HL-60/S4 (cell line): ENCODE data around the gene CLSTN1.

Source experiments
- in situ Hi-C: fragments of 300-500 bp; cut with MboI; formaldehyde crosslinking; loops from 2 replicates; pipeline ENCODE4 v1.14.3; 2022; ENCODE audit warnings: low sequenced_read_pairs

The CLSTN1 gene

GRCh38 chr1:9735800-9736199 is 88.0 kb downstream of the CLSTN1 start:
- in situ Hi-C loops: no loop called here

- in situ Hi-C loops: no loop called here
Observed at GRCh38 chr1:9733160-9733789, 90.5 kb downstream of the CLSTN1 start.

DNA sequence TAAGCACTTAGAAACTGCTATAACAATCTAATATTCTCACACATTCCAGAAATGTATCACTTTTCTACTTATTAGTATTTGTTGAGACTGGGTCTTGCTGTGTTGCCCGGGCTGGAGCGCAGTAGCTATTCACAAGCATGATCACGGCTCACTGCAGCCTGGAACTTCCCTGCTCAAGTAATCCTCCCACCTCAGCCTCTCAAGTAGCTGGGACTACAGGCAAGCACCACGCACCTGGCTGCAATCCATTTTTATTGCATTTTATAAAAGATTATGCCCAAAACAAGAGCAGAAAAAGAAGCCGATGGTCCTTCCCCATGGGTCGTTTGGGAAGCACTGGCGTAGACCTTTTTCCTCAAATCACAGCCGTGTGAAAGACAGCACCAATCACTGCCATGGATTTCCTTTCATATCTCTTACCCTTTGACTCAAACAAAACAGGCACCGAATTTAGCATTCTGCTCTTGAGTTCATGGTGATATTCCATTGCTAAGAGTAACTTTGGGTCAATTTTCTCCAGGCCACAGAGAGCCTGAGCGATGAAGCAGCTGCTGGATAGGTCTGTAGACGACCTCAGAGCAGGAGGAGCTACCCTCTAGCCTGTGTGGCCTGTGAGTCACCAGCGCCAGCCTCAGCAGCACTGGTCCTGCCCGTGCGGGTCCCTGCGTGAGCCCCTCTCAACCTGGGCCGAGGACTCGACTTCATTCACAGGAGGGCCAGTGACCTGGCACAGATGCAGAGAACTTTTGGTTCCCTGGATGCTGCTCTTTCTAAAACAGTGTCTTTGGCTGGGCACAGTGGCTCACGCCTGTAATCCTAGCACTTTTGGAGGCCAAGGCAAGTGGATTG is 91.4 kb downstream of the CLSTN1 start:
- in situ Hi-C loops: no loop called here

GRCh38 chr1:9731561-9731960 is 92.2 kb downstream of the CLSTN1 start:
- in situ Hi-C loops: no loop called here

GRCh38 chr1:9731051-9731537 is 92.7 kb downstream of the CLSTN1 start:
- in situ Hi-C loops: no loop called here

GRCh38 chr1:9730096-9730901 is 93.5 kb downstream of the CLSTN1 start:
- in situ Hi-C loops: no loop called here

DNA sequence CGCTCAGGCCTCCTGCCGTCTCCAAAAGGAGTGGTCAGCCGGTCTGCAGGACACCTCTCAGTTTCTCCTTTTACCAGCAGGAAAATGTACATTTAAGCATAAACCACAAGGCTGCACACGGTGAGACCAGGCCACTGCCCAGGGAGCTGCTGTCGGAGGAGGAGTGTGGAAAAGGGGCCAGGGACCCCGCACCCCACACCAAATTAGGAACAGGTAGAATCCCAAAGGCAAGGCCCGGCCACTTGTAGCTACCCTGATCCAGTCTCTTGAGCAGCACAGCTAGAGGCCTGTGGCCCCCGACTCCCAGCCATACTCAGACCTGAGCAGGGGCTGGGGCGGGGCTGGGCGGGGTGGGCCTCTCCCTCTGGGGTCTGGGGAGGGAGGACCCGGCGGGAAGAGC is 94.2 kb downstream of the CLSTN1 start:
- in situ Hi-C loops: no loop called here

DNA sequence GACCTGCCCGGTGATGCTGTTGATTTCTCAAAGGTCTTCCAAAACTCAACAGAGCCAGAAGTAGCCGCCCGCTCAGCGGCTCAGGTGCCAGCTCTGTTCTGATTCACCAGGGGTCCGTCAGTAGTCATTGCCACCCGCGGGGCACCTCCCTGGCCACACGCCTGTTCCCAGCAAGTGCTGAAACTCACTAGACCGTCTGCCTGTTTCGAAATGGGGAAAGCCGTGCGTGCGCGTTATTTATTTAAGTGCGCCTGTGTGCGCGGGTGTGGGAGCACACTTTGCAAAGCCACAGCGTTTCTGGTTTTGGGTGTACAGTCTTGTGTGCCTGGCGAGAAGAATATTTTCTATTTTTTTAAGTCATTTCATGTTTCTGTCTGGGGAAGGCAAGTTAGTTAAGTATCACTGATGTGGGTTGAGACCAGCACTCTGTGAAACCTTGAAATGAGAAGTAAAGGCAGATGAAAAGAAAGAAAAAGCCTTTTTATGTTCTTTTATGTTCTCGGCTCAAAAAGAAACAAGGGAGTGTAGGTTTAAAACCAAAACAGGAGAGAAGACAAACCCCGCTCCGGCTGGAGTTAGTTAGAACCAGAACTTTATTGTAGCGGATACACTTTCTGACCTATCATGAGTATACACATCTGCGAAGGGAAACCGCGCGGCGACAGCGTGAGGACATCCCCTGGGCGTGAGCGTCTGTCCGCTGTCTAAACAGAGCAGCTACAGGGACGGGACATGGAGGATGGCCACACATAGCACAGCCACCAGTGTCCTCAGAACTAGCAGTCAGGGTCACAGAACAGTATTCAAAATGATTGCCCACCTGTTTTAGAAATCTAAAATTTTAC is 95.1 kb downstream of the CLSTN1 start:
- in situ Hi-C loops: no loop called here

GRCh38 chr1:9726905-9727595 is 96.7 kb downstream of the CLSTN1 start:
- in situ Hi-C loops: no loop called here

DNA sequence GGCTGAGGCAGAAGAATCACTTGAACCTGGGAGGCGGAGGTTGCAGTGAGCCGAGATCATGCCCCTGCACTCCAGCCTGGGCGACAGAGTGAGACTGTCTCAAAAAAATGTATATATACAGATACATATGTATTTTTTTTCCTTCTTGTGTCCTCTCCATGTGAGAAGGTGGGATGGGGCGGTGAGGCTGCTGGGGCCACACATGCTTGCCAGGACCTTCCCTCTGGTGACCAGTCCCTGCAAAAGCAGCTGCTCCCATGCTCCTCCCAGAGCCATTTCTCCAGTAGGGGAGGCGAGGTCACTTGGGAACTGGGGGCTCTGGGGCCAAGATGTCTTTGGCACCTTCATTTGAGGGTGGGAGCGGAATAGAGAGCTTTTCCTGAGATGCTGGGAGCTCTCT is 97.4 kb downstream of the CLSTN1 start:
- in situ Hi-C loops: no loop called here

- in situ Hi-C loops: no loop called here
Observed at GRCh38 chr1:9724706-9725476, 98.9 kb downstream of the CLSTN1 start.

DNA sequence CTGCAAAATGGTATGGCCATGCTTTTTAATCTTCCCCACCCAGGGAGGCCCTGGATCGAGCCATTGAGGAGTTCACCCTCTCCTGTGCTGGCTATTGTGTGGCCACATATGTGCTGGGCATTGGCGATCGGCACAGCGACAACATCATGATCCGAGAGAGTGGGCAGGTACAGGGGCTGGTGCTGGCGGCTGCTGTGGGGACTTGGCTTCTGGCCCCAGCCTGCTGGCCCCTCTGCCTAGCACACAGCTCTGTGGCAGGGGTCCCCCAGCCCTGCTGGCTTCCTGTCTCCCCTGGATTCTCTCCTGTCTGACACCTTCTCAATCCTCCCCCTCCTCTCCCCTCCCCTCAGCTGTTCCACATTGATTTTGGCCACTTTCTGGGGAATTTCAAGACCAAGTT is 99.8 kb downstream of the CLSTN1 start:
- in situ Hi-C loops: no loop called here

DNA sequence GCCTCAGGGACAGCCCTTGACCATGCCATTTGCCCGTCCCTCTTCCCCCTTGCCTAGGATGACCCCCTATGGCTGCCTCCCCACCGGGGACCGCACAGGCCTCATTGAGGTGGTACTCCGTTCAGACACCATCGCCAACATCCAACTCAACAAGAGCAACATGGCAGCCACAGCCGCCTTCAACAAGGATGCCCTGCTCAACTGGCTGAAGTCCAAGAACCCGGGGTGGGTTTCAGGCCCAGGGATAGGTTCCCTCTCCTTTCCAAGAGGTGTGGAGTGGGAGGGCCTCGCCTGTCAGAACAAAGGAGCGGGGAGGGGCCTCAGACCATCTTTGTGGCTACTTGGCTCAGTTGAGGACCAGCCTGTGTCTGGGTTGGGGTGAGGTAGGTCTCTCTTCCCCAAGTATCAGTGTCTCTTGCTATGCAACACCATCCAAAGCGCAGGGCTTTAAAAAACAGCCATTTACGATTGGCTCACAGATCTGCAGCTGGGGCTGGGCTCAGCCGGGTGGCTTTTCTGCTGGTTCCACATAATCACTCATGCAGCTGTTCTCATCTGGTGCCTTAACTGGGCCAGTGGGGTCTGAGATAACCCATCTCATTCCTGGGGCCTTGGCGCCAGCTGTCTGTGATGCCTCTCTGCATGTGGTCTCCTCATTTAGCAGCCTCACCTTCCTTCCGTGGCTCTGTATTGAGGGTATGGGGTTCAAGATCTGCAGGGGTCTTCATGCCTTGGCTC is 100.5 kb downstream of the CLSTN1 start:
- in situ Hi-C loops: no loop called here

- in situ Hi-C loops: no loop called here
Observed at GRCh38 chr1:9722378-9722749, 101.4 kb downstream of the CLSTN1 start.

- in situ Hi-C loops: no loop called here
Observed at GRCh38 chr1:9721606-9722377, 102.0 kb downstream of the CLSTN1 start.

GRCh38 chr1:9720785-9721605 is 102.8 kb downstream of the CLSTN1 start:
- in situ Hi-C loops: no loop called here
